Loucy (cell line): ENCODE data around the gene MAML2.

Experiments
- H2AFZ ChIP-seq: fragments of 200-600 bp; sonication (generic); 2 replicates; pipeline ENCODE4 v1.6.0; 2016; ENCODE audit warnings: antibody characterized with exemption, mild to moderate bottlenecking, low read length, moderate library complexity
- H3F3A ChIP-seq: fragments of 200-600 bp; 2 replicates; pipeline ENCODE4 v1.6.0; 2016; ENCODE audit warnings: antibody characterized with exemption, low read depth, mild to moderate bottlenecking
- H3K27me3 ChIP-seq: fragments of 200-600 bp; sonication (generic); 2 replicates; pipeline ENCODE4 v1.6.1; 2014; ENCODE audit warnings: low read length, mild to moderate bottlenecking; ENCODE audit not compliant: insufficient read depth, poor library complexity, severe bottlenecking
- H3K36me3 ChIP-seq: fragments of 200-600 bp; sonication (generic); 2 replicates; pipeline ENCODE4 v1.6.1; 2016; ENCODE audit warnings: low read length; ENCODE audit not compliant: insufficient read depth
- H3K4me1 ChIP-seq: fragments of 200-600 bp; sonication (generic); 2 replicates; pipeline ENCODE4 v1.5.1; 2014; ENCODE audit warnings: low read length, mild to moderate bottlenecking; ENCODE audit not compliant: insufficient read depth, poor library complexity, severe bottlenecking
- H3K4me2 ChIP-seq: fragments of 200-600 bp; sonication (generic); 2 replicates; pipeline ENCODE4 v1.6.0; 2014; ENCODE audit warnings: antibody characterized with exemption, low read length, low read depth, mild to moderate bottlenecking; ENCODE audit not compliant: poor library complexity, severe bottlenecking
- H3K4me3 ChIP-seq: fragments of 200-600 bp; sonication (generic); 2 replicates; pipeline ENCODE4 v1.5.1; 2014; ENCODE audit warnings: low read length, mild to moderate bottlenecking, mixed read lengths; ENCODE audit not compliant: poor library complexity, severe bottlenecking
- H3K79me2 ChIP-seq: fragments of 200-600 bp; sonication (generic); 2 replicates; pipeline ENCODE4 v1.6.1; 2014; ENCODE audit warnings: low read length; ENCODE audit not compliant: insufficient read depth
- H3K9ac ChIP-seq: fragments of 200-600 bp; sonication (generic); 2 replicates; pipeline ENCODE4 v1.6.0; 2014; ENCODE audit warnings: mild to moderate bottlenecking, low read depth, low read length, moderate library complexity; ENCODE audit not compliant: poor library complexity, severe bottlenecking
- H3K9me2 ChIP-seq: fragments of 200-600 bp; sonication (generic); replicated peaks from 2 replicates; pipeline ENCODE4 v1.6.1; 2016; ENCODE audit warnings: low read depth, low read length, mixed read lengths
- H3K9me3 ChIP-seq: fragments of 200-600 bp; sonication (generic); 2 replicates; pipeline ENCODE4 v1.6.1; 2014; ENCODE audit warnings: mild to moderate bottlenecking, antibody characterized with exemption, low read length, low read depth; ENCODE audit not compliant: insufficient read depth
- H4K20me1 ChIP-seq: fragments of 200-600 bp; sonication (generic); 2 replicates; pipeline ENCODE4 v1.6.0; 2014; ENCODE audit warnings: antibody characterized with exemption, low read length, mild to moderate bottlenecking; ENCODE audit not compliant: insufficient read depth, poor library complexity, severe bottlenecking
- EZH2phosphoT487 ChIP-seq: fragments of 200-600 bp; IDR thresholded peaks from 2 replicates; pipeline ENCODE4 v1.6.1; 2018; ENCODE audit warnings: antibody characterized with exemption, mild to moderate bottlenecking, moderate library complexity, borderline replicate concordance
- TF ChIP-seq, protein P1 (sequence below): fragments of 200-600 bp; sonication (generic); conservative IDR thresholded peaks from 2 replicates; pipeline ENCODE4 v1.5.1; 2014; ENCODE audit warnings: mild to moderate bottlenecking, antibody characterized with exemption, low read length

Gene MAML2

DNA sequence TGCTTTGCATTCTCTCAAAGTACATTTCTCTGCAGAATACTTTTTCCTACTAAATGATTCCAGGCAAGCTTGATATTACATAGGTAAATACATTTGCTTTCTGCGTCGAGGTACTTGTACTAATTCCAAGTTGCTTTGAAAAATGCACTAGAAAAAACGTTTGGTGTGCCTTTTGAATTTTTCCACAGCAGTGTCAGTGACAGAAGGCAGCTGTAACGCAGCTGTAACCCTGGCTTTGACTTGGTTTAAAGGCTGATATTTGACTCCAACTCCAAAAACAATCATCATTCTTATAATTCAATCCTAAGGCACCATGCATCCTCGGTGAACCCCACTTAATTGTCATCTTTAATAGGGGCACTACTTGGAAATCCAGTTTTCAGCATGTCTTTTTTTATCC lies 125.0 kb downstream of the MAML2 start:
- Histone ChIP-seq H3K9me2 (no peaks in the 10 kb centered on the region), H3K4me2 (no peak overlapping the region), H3K4me1 (peaks cover 52% of the 10 kb centered on the region), H3K4me3 (no peak overlapping the region), H3K9me3 (no peaks in the 10 kb centered on the region), H3K27me3 (no peaks in the 10 kb centered on the region), H2AFZ (no peak overlapping the region), H3K36me3 (no peaks in the 10 kb centered on the region), H4K20me1 (no peaks in the 10 kb centered on the region), H3K9ac (no peak overlapping the region), H3F3A (no peaks in the 10 kb centered on the region; the same call in 1 of the 2 replicates), H3K79me2 (no peaks in the 10 kb centered on the region)
- TF ChIP-seq, protein P1, sequence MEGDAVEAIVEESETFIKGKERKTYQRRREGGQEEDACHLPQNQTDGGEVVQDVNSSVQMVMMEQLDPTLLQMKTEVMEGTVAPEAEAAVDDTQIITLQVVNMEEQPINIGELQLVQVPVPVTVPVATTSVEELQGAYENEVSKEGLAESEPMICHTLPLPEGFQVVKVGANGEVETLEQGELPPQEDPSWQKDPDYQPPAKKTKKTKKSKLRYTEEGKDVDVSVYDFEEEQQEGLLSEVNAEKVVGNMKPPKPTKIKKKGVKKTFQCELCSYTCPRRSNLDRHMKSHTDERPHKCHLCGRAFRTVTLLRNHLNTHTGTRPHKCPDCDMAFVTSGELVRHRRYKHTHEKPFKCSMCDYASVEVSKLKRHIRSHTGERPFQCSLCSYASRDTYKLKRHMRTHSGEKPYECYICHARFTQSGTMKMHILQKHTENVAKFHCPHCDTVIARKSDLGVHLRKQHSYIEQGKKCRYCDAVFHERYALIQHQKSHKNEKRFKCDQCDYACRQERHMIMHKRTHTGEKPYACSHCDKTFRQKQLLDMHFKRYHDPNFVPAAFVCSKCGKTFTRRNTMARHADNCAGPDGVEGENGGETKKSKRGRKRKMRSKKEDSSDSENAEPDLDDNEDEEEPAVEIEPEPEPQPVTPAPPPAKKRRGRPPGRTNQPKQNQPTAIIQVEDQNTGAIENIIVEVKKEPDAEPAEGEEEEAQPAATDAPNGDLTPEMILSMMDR = no peak
- TF ChIP-seq EZH2phosphoT487 = no peak

DNA sequence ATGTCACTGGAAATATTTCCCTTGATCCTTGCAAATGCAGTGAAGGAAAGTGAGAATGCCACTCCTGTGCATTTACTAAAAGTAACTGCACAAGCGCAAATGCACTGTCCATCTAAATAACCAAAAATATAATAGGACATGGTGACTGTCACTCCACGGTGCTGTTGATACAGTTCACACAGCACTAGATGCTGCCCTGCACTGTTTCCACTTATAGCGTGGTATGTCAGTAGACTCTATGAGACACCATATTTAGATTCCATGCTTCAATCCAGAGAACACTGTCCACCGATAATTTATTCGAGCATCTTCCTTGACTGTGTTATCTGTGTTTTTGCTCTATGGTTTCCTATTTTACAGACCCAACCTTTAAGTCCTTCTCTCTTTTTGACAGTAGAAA lies 125.8 kb downstream of the MAML2 start:
- H3K9me2 ChIP-seq = no peaks in the 10 kb centered on the region
- TF ChIP-seq EZH2phosphoT487 = no peak
- TF ChIP-seq, protein P1 = no peak
- no peaks in the 10 kb centered on the region for H3K36me3 ChIP-seq
- H3K9ac ChIP-seq = no peak overlapping the region
- H3K4me2 ChIP-seq = no peak overlapping the region
- no peaks in the 10 kb centered on the region for H3K9me3 ChIP-seq
- no peaks in the 10 kb centered on the region for H3K27me3 ChIP-seq
- H4K20me1 ChIP-seq = no peaks in the 10 kb centered on the region
- no peaks in the 10 kb centered on the region; the same call in 1 of the 2 replicates for H3F3A ChIP-seq
- H3K4me1 ChIP-seq = peaks cover 58% of the 10 kb centered on the region
- H3K4me3 ChIP-seq = no peak overlapping the region
- no peaks in the 10 kb centered on the region for H3K79me2 ChIP-seq
- 0 out of 2 replicates have a peak overlapping the region, but pooled peaks have one; percentile 78 for H2AFZ ChIP-seq

DNA sequence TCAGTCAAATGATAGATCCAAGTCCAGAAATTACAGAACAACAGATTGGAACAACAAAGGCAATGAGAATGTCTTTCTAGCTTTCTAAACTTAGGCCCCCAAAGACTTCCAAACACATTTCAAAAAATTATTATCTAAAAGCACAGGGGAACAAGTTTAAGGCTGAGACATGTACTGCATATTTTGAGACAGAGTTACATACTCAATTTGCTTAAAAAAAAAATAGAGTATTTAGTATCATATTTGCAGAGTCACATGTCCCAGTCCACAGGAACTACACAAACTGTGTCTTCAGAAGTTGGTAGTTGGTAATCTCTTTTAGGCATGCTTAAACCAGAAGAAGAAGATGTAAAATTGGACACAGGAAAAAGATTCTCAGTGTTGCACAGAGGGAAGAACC lies 127.2 kb downstream of the MAML2 start:
- Histone ChIP-seq H3K4me1 (peaks cover 47% of the 10 kb centered on the region), H2AFZ (peak overlapping the region; percentile 78), H3K36me3 (no peaks in the 10 kb centered on the region), H3K9ac (peak overlapping the region; percentile 53), H3K79me2 (no peaks in the 10 kb centered on the region), H3K9me3 (no peaks in the 10 kb centered on the region), H3K4me2 (peak overlapping the region; percentile 66), H3K4me3 (peak overlapping the region; percentile 51), H4K20me1 (no peaks in the 10 kb centered on the region), H3K27me3 (no peaks in the 10 kb centered on the region), H3K9me2 (no peaks in the 10 kb centered on the region), H3F3A (no peaks in the 10 kb centered on the region; the same call in 1 of the 2 replicates)
- TF ChIP-seq, protein P1 = no peak
